ENCODE data around the gene ATG12.

DNA sequence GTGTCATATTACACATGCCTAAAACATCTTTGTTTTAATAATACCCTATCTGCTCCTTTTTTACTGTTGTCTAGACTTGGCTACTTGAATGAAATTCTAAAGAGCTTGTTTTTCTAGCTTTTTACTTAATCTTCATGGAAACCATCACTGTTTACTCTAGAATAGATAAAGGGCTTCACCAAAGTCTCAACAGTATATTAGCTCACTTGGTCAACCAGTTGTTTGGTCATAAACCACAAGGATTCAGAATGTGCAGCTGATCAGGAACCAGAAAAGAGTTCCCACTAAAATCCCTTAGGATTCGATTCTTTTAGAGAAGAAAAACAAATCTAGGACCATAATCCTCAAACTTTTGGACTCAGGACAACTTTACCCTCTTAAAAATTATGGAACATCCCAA, 62.9 kb downstream of the ATG12 start:
- TF ChIP-seq, protein P1, sequence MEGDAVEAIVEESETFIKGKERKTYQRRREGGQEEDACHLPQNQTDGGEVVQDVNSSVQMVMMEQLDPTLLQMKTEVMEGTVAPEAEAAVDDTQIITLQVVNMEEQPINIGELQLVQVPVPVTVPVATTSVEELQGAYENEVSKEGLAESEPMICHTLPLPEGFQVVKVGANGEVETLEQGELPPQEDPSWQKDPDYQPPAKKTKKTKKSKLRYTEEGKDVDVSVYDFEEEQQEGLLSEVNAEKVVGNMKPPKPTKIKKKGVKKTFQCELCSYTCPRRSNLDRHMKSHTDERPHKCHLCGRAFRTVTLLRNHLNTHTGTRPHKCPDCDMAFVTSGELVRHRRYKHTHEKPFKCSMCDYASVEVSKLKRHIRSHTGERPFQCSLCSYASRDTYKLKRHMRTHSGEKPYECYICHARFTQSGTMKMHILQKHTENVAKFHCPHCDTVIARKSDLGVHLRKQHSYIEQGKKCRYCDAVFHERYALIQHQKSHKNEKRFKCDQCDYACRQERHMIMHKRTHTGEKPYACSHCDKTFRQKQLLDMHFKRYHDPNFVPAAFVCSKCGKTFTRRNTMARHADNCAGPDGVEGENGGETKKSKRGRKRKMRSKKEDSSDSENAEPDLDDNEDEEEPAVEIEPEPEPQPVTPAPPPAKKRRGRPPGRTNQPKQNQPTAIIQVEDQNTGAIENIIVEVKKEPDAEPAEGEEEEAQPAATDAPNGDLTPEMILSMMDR (IDR thresholded peaks at IDR 0.05): no peak
- TF ChIP-seq POLR2A (IDR thresholded peaks at IDR 0.05) (no peak), EP300 (IDR thresholded peaks at IDR 0.05) (no peak)
